OCI-M2 (cell line): ENCODE data around the gene RNF13.

Source experiments
- DNase-seq: peaks from one replicate; lab custom pipeline; 2025; ENCODE audit not compliant: unreplicated experiment; lab: John Stamatoyannopoulos, UW

RNF13 gene

GRCh38 chr3:149812606-149813366, at the start of gene RNF13:
TSS of gene RNF13 (plus strand) at chr3:149813215. CDS start at chr3:149846027, 32,812 bp downstream.
- peak; percentile 78 for DNase-seq

GRCh38 chr3:149763565-149764195, 49.3 kb upstream of the RNF13 start:
- DNase-seq: no peak

- DNase-seq: no peak
Measured at GRCh38 chr3:149764302-149764701, 48.7 kb upstream of the RNF13 start.

GRCh38 chr3:149765762-149766334, 47.2 kb upstream of the RNF13 start:
- no peak for DNase-seq

- no peak for DNase-seq
Measured at GRCh38 chr3:149767720-149768119, 45.3 kb upstream of the RNF13 start.

- DNase-seq: no peak
Measured at GRCh38 chr3:149768704-149769103, 44.3 kb upstream of the RNF13 start.

- no peak for DNase-seq
Measured at GRCh38 chr3:149770246-149770645, 42.8 kb upstream of the RNF13 start.

- DNase-seq: no peak
Measured at GRCh38 chr3:149771652-149772271, 41.3 kb upstream of the RNF13 start.

- DNase-seq: no peak
Measured at GRCh38 chr3:149772861-149773260, 40.2 kb upstream of the RNF13 start.

- no peak for DNase-seq
Measured at GRCh38 chr3:149776170-149776569, 36.8 kb upstream of the RNF13 start.

GRCh38 chr3:149777414-149778214, 35.4 kb upstream of the RNF13 start:
- DNase-seq: no peak

- no peak for DNase-seq
Measured at GRCh38 chr3:149781211-149781610, 31.8 kb upstream of the RNF13 start.

- no peak for DNase-seq
Measured at GRCh38 chr3:149781741-149782140, 31.3 kb upstream of the RNF13 start.

GRCh38 chr3:149783576-149783975, 29.4 kb upstream of the RNF13 start:
- DNase-seq: no peak

GRCh38 chr3:149784064-149784704, 28.8 kb upstream of the RNF13 start:
- DNase-seq: no peak

GRCh38 chr3:149790268-149790667, 22.7 kb upstream of the RNF13 start:
- DNase-seq: no peak

- no peak for DNase-seq
Measured at GRCh38 chr3:149790698-149791097, 22.3 kb upstream of the RNF13 start.

- DNase-seq: no peak
Measured at GRCh38 chr3:149792452-149793270, 20.4 kb upstream of the RNF13 start, which contains the start of gene ANKUB1. TSS of gene ANKUB1 (minus strand) at chr3:149792554. CDS start at chr3:149792366, 188 bp downstream.

- no peak for DNase-seq
Measured at GRCh38 chr3:149796026-149796425, 17.0 kb upstream of the RNF13 start.

- DNase-seq: no peak
Measured at GRCh38 chr3:149800693-149801092, 12.3 kb upstream of the RNF13 start.
